Measurements from ENCODE around the gene RAPGEF3.

DNA sequence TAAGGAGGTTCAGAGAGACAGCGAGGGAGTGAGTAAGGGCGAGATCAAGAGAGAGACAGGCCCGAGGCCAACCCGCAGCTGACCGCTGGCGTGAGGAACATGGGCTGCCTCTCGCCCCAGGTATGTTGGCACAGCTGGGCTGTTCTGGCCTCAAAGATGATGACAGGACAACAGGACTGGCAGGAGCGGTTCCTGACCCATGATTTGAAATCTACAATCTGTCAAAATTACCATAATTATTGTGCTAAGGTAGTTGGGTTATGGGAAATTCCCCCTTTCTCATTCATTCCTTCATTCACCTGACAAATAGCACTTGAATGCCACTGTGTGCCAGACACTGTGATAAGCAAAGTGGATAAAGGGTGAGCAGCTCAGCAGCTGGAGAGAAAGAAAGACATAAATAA lies 28.3 kb downstream of the RAPGEF3 start:
- TF ChIP-seq POLR2A (IDR thresholded peaks at IDR 0.05; ENCODE audit: low read length) (no peak), GATA1 (IDR thresholded peaks at IDR 0.05; ENCODE audit: low read depth, low read length) (no peak)

Measured in erythroblast (primary cell).